ENCODE data around the gene ZNF337.
"Not testable (repeated sequence)": the region's sequence is repeated elsewhere in the genome, so short reads cannot be mapped to it uniquely, and the experiment has no call there.

ZNF337 gene

DNA sequence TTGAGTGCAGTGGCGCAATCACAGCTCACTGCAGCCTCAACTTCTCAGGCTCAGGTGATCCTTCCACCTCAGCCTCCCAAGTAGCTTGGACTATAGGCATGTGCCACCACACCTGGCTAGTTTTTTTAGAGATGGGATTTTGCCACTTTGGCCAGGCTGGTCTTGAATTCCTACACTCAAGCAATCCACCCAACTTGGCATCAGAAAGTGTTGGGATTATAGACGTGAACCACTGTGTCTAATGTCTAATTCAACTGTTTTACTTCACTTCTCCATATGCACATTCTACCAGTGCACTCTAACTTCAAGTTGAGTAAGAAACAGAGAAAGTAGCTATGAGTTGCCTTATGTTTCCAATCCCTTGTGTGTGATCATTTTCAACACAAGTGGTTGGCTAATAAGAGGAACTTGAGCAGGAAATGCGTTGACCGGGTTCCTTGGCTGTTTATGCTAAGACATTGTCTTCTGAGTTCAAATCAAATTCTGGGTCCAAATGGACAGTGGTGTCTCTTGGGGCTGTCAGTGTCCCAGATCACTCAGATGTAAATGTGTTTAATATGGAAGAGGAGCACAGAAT is 23.9 kb downstream of the ZNF337 start:
- DNase-seq (ENCODE audit: low spot score): no peak
- TF ChIP-seq, protein P1, sequence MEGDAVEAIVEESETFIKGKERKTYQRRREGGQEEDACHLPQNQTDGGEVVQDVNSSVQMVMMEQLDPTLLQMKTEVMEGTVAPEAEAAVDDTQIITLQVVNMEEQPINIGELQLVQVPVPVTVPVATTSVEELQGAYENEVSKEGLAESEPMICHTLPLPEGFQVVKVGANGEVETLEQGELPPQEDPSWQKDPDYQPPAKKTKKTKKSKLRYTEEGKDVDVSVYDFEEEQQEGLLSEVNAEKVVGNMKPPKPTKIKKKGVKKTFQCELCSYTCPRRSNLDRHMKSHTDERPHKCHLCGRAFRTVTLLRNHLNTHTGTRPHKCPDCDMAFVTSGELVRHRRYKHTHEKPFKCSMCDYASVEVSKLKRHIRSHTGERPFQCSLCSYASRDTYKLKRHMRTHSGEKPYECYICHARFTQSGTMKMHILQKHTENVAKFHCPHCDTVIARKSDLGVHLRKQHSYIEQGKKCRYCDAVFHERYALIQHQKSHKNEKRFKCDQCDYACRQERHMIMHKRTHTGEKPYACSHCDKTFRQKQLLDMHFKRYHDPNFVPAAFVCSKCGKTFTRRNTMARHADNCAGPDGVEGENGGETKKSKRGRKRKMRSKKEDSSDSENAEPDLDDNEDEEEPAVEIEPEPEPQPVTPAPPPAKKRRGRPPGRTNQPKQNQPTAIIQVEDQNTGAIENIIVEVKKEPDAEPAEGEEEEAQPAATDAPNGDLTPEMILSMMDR (IDR thresholded peaks at IDR 0.05; ENCODE audit: extremely low read depth, missing control alignments): no peak

DNA sequence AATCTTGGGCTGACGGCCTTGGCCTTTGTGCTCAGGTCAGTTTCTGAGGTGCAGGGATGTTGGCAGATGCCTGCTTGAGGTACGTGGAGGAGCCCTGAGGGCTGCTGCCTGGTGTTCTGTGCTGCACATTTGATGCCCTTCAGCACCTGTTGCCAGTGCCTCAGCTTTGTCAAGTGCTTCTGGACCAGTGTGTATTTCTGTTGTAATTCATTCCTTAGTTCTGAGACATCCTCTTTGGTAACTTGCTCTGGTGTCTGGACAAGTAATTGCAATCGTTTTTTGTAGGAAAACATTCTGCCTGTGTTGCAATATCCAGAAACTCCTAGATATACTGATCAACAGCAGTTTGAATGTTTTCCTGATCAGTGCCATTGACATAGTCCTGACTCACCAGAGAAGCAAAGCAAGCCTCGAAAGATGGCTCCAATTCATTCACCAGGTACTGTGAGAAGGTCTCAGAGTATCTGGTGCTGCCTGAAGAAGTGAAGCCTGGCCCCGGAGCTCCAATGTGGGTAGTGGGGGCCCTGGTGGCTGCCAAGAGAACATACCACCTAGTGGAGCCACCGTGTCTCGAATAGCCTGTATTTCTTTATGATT is 26.7 kb downstream of the ZNF337 start:
- no peak for DNase-seq (ENCODE audit: low spot score)
- TF ChIP-seq, protein P1 (IDR thresholded peaks at IDR 0.05; ENCODE audit: extremely low read depth, missing control alignments): no peak

DNA sequence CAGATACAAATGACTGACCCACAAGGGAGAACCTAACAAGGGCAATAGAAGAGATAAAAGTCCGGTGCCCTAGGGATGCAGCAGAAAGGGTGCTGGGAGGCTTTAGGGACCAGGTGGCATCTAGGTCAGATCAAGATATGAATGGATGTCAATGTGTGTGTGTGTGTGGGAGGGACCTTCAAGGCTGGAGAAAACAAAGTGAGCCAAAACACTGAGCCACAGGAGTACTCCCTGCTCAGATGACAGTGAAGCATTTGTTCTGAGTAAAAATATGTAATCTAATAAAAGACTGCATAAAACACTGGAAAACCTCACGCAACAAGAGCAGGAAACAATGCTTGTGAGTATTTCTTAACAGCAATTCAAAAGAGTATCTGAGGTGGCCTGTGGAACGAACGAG is 28.2 kb downstream of the ZNF337 start:
- no peak for DNase-seq (ENCODE audit: low spot score)
- TF ChIP-seq, protein P1 (IDR thresholded peaks at IDR 0.05; ENCODE audit: extremely low read depth, missing control alignments): no peak

DNA sequence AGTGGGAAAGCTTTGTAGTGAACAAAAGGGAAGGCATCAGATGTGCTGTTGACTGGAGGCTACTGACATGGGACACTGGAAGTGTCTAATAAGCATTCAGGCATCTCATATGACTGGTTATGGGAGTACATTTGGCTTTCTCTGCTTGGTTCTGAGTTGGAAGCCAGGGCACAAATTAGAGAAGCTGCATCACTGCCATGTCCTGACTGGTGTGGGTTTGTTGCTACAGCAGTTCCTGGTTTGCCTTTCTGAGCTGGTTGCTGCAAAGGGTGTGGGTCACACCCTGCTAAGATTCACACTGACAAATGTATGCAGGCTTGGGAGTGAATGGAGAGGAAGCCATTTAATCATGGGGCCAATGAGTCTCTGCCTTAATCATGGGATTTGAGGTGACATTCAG is 36.7 kb downstream of the ZNF337 start:
- no peak for DNase-seq (ENCODE audit: low spot score)
- TF ChIP-seq, protein P1 (IDR thresholded peaks at IDR 0.05; ENCODE audit: extremely low read depth, missing control alignments): no peak

DNA sequence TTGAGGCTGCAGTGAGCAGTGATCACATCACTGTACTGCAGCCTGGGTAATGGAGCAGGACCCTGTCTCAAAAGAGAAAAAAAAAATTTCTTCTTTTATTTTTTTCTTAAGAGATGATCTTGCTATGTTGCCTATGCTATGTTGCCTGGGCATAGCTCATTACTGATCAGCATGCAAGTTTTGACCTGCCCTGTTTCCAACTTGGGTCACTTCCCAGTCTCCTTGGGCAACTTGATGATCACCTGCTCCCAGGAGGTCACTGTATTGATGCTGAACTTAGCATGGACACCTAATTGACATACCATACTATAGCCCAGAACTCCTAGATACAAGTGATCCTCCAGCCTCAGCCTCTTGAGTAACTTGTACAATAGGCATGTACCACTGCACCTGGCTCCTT is 42.2 kb downstream of the ZNF337 start:
- no peak for DNase-seq (ENCODE audit: low spot score)
- TF ChIP-seq, protein P1 (IDR thresholded peaks at IDR 0.05; ENCODE audit: extremely low read depth, missing control alignments): no peak

DNA sequence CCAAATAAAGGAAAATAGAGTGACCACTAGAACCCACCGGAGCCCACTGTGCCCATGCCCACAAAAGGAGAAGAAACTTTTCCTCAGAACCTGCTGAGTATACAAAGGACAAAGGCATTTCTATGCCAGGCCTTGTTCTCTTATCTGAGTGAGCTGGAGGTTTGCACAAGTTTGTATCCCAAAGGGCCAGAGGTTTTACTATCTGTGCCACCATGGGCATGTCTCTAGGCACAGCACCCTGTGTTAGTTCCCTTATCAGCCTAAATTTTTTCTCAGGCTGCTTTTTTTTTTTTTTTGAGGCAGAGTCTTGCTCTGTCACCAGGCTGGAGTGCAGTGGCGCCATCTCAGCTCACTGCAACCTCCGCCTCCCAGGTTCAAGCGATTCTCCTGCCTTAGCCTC is 43.8 kb downstream of the ZNF337 start:
- not testable (repeated sequence) for DNase-seq (ENCODE audit: low spot score)

DNA sequence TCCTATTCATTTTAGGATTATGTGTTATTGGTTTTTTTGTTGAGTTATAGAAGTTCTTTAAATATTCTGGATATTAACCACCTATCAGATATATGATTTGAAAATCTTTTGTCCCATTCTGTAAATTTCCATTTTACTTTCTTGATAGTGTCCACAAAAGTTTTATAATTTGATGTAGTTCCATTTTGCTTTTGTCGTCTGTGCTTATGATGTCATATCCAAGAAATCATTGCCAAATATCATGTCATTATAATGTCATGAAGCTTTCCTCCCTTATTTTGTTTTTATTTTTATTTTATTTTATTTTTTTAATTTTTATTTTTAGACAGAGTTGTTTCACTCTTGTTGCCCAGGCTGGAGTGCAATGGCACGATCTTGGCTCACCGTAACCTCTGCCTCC is 51.8 kb downstream of the ZNF337 start:
- no peak for DNase-seq (ENCODE audit: low spot score)
- TF ChIP-seq, protein P1 (IDR thresholded peaks at IDR 0.05; ENCODE audit: extremely low read depth, missing control alignments): no peak

DNA sequence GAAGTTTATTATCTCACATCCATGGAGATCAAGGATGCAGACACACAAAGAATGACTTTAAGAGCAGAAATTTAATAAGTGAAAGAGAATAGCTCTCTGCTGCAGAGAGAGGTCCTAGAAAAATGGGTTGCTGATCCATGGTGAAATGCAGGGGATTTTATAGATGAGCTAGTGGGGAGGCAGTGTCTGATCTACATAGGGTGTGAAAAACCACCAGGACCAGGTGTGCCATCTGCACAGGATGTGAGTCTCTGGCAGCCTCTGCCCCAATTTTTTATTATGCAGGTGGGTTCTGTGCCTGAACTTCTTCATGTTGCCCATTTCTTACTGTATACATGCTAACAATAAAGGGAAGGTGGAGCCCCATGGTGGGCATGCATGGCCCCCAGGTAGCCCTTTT is 52.9 kb downstream of the ZNF337 start:
- TF ChIP-seq, protein P1 (IDR thresholded peaks at IDR 0.05; ENCODE audit: extremely low read depth, missing control alignments): no peak

More for the DNA sequence above, 52.9 kb downstream of the ZNF337 start:
- DNase-seq (ENCODE audit: low spot score): no peak
